Activated naive CD4-positive, alpha-beta T cell treated with anti-CD3 and anti-CD28 coated beads, Interleukin-2, amount 10 ng/mL, durations not matched to agents 7 days and 5 days (primary cell): Measurements from ENCODE around the gene AKAP7.
"Not testable (repeated sequence)": the region's sequence is repeated elsewhere in the genome, so short reads cannot be mapped to it uniquely, and the experiment has no call there.

Experiments
- CTCF ChIA-PET: fragments of 350-600 bp; sonication (Branson Sonifier 250); formaldehyde crosslinking; loops from one replicate; lab custom pipeline; 2021; ENCODE audit warnings: antibody characterized with exemption; lab: Charles Lee
- DNase-seq: peaks from one replicate; pipeline ENCODE4 v3.0.0-alpha.2; 2020
- H3K27ac Mint-ChIP-seq: one replicate; pipeline ENCODE4 v1.8.0; 2021; ENCODE audit warnings: mild to moderate bottlenecking, moderate library complexity, mixed read lengths
- H3K27me3 Mint-ChIP-seq: one replicate; pipeline ENCODE4 v1.8.0; 2021; ENCODE audit warnings: mild to moderate bottlenecking, mixed read lengths
- H3K36me3 Mint-ChIP-seq: one replicate; pipeline ENCODE4 v1.8.0; 2021; ENCODE audit warnings: mixed read lengths
- H3K4me1 Mint-ChIP-seq: one replicate; pipeline ENCODE4 v1.8.0; 2021; ENCODE audit warnings: mixed read lengths
- H3K4me3 Mint-ChIP-seq: one replicate; pipeline ENCODE4 v1.8.0; 2021; ENCODE audit warnings: mild to moderate bottlenecking, moderate library complexity, mixed read lengths
- H3K9me3 Mint-ChIP-seq: one replicate; pipeline ENCODE4 v1.8.0; 2021; ENCODE audit warnings: mixed read lengths

The AKAP7 gene

GRCh38 chr6:131286469-131287040 is 151.3 kb downstream of the AKAP7 start:
- Mint-ChIP-seq H3K9me3 (no peaks in the 10 kb centered on the region), H3K4me3 (no peak overlapping the region), H3K36me3 (peaks cover 16% of the 10 kb centered on the region), H3K27me3 (no peaks in the 10 kb centered on the region), H3K27ac (no peak overlapping the region), H3K4me1 (peaks cover 9% of the 10 kb centered on the region)
- no peak for DNase-seq
- CTCF ChIA-PET, result interaction anchor here (0.6 kb wide), 1 partner anchor 175 kb away, joined by 3 read pairs; no protein-coding TSS in a partner anchor

DNA sequence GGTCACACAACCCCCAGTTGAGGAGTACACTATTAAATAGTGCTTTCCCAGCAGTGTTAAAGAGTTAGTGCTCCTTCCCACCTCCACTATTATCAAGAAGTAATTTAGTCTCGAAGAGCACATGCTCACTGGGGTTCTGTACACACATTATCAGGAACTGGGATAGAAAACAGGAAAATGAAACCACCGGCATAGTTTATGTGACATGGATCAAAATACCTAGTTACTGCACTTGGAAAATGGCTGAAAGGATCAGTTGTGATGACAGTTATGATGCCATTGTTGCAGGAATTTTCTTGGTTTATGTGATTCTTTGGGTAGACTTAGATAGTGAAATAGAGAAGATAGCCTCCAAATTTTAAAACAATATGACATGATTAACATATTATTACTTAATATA is 152.9 kb downstream of the AKAP7 start:
- H3K9me3 Mint-ChIP-seq, result no peaks in the 10 kb centered on the region
- H3K27ac Mint-ChIP-seq, result no peak overlapping the region
- no peak for DNase-seq
- CTCF ChIA-PET, result no interaction called here
- H3K4me3 Mint-ChIP-seq, result no peak overlapping the region
- peaks cover 12% of the 10 kb centered on the region for H3K36me3 Mint-ChIP-seq
- H3K27me3 Mint-ChIP-seq, result no peaks in the 10 kb centered on the region
- H3K4me1 Mint-ChIP-seq, result peaks cover 12% of the 10 kb centered on the region

DNA sequence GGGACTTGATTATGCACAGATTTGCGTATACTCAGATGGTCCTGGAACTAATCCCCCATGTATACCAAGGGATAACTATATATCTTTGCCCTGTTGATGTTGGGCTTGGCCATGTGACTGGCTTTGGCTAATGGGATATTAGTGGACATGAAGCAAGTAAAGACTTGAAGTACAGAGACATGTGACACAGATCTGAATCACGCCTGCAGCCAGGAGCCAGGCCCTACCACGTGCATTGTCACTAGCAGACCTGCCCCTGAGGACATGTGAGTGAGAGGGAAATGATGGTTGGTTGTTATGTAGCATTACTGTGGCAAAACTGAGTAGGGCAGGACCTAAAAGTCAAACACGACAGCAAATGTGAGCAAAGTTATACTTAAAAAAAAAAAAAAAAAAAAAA is 155.7 kb downstream of the AKAP7 start:
- Mint-ChIP-seq H3K9me3 (no peaks in the 10 kb centered on the region), H3K27me3 (no peaks in the 10 kb centered on the region), H3K4me1 (peaks cover 13% of the 10 kb centered on the region), H3K27ac (no peak overlapping the region), H3K4me3 (no peak overlapping the region), H3K36me3 (peaks cover 7% of the 10 kb centered on the region)
- DNase-seq, result no peak
- CTCF ChIA-PET, result no interaction called here

- Mint-ChIP-seq H3K27me3 (no peaks in the 10 kb centered on the region), H3K27ac (no peak overlapping the region), H3K36me3 (peaks cover 7% of the 10 kb centered on the region), H3K4me3 (no peak overlapping the region), H3K4me1 (peaks cover 13% of the 10 kb centered on the region), H3K9me3 (no peaks in the 10 kb centered on the region)
- DNase-seq, result no peak
- CTCF ChIA-PET, result no interaction called here
These were observed 157.1 kb downstream of the AKAP7 start for GRCh38 chr6:131292145-131292938.

GRCh38 chr6:131293472-131293911 is 158.2 kb downstream of the AKAP7 start:
- CTCF ChIA-PET, result interaction anchor here (1.1 to 1.7 kb wide), 2 partner anchors 94 to 95 kb away, joined by 3 read pairs; no protein-coding TSS in a partner anchor
- H3K36me3 Mint-ChIP-seq, result peaks cover 7% of the 10 kb centered on the region
- no peak for DNase-seq
- H3K27me3 Mint-ChIP-seq, result no peaks in the 10 kb centered on the region
- peaks cover 13% of the 10 kb centered on the region for H3K4me1 Mint-ChIP-seq
- H3K27ac Mint-ChIP-seq, result no peak overlapping the region
- no peak overlapping the region for H3K4me3 Mint-ChIP-seq
- H3K9me3 Mint-ChIP-seq, result no peaks in the 10 kb centered on the region

DNA sequence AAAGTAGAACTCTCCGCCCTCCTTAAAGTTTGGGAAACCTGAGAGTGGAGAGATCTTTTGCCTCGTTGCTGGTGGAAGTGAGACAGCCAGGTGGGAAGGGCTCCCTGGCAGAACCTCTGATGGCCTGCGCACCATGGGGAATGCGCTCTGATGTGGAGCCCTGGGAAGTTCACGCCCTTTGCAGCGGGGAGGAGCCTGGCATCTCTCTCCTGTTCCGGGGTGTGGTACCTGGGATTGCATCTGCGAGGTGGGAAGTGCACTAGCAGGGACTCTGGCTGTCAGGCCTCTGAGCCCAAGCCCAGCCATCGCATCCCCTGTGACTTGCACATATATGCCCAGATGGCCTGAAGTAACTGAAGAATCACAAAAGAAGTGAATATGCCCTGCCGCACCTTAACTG is 159.8 kb downstream of the AKAP7 start:
- H3K27me3 Mint-ChIP-seq, result no peaks in the 10 kb centered on the region
- H3K9me3 Mint-ChIP-seq, result no peaks in the 10 kb centered on the region
- H3K4me3 Mint-ChIP-seq, result no peak overlapping the region
- H3K4me1 Mint-ChIP-seq, result peaks cover 13% of the 10 kb centered on the region
- CTCF ChIA-PET, result interaction anchor here (1.7 kb wide), 1 partner anchor 96 kb away, joined by 3 read pairs; no protein-coding TSS in a partner anchor
- H3K36me3 Mint-ChIP-seq, result peaks cover 5% of the 10 kb centered on the region
- no peak overlapping the region for H3K27ac Mint-ChIP-seq
- DNase-seq, result no peak

DNA sequence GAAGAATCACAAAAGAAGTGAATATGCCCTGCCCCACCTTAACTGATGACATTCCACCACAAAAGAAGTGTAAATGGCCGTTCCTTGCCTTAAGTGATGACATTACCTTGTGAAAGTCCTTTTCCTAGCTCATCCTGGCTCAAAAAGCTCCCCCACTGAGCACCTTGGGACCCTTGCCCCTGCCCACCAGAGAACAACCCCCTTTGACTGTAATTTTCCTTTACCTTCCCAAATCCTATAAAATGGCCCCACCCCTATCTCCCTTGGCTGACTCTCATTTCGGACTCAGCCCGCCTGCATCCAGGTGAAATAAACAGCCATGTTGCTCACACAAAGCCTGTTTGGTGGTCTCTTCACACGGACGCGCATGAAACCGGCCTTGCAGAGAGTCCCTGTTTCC is 165.6 kb downstream of the AKAP7 start:
- H3K36me3 Mint-ChIP-seq, H3K4me3 Mint-ChIP-seq, CTCF ChIA-PET, H3K4me1 Mint-ChIP-seq, H3K9me3 Mint-ChIP-seq, H3K27ac Mint-ChIP-seq, H3K27me3 Mint-ChIP-seq, DNase-seq: not testable (repeated sequence)

DNA sequence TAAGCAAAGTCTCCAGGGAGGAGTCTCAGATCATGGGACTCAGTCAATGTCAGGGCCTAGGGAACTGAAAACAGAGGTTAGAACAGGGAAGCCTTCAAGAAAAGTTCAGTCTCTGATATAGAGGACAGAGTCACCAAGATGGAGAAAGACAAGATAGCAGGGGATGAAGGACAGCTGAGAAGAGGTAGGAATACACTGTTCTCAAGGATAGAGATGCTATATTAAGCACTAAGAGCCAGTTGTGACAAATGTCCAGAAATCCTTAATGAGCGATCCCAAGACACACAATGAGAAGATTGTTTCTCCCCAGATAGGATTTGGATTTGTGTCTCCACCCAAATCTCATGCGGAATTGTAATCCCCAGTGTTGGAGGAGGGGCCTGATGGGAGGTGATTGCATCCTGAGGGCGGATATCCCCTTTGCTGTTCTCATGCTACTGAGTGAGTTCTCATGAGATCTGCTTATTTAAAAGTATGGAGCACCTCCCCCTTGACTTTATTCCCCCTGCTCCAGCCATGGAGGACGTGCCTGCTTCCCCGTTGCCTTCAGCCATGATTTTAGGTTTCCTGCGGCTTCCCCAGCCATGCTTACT is 168.2 kb downstream of the AKAP7 start:
- CTCF ChIA-PET, result no interaction called here
- H3K4me3 Mint-ChIP-seq, result no peak overlapping the region

GRCh38 chr6:131305037-131305850 is 170.0 kb downstream of the AKAP7 start:
- H3K27ac Mint-ChIP-seq, result no peak overlapping the region

More for the DNA sequence above, 168.2 kb downstream of the AKAP7 start:
- H3K36me3 Mint-ChIP-seq, result no peaks in the 10 kb centered on the region
- H3K27ac Mint-ChIP-seq, result no peak overlapping the region
- no peaks in the 10 kb centered on the region for H3K27me3 Mint-ChIP-seq
- H3K9me3 Mint-ChIP-seq, result no peaks in the 10 kb centered on the region
- no peaks in the 10 kb centered on the region for H3K4me1 Mint-ChIP-seq
- no peak for DNase-seq

DNA sequence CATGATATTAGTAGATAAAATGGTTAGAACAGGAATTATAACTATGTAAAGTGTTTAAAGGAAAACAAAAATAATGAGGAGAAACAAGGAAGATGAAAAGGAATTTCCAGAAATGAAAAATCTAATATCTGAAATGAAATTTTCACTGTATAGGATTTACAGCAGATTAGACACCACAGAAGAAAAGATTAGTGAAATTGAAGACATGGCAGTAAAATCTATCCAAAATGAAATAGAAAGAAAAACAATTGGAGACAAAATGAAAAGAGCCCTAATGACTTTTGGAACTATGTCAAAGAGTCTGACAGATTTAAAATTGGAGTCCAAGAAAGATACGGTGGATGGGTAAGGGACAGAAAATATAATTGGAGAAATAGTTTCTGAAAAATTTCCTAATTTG is 174.2 kb downstream of the AKAP7 start:
- Mint-ChIP-seq H3K9me3 (peaks cover 14% of the 10 kb centered on the region), H3K4me1 (no peaks in the 10 kb centered on the region), H3K27me3 (no peaks in the 10 kb centered on the region), H3K36me3 (peaks cover 7% of the 10 kb centered on the region), H3K27ac (no peak overlapping the region), H3K4me3 (no peak overlapping the region)
- CTCF ChIA-PET, result no interaction called here
- DNase-seq, result no peak

More at GRCh38 chr6:131305037-131305850, 170.0 kb downstream of the AKAP7 start:
- peaks cover 7% of the 10 kb centered on the region for H3K36me3 Mint-ChIP-seq
- no peaks in the 10 kb centered on the region for H3K4me1 Mint-ChIP-seq
- CTCF ChIA-PET, result interaction anchor here (1.1 kb wide), 1 partner anchor 227 kb away, joined by 3 read pairs; no protein-coding TSS in a partner anchor
- no peak overlapping the region for H3K4me3 Mint-ChIP-seq
- H3K9me3 Mint-ChIP-seq, result peaks cover 12% of the 10 kb centered on the region
- no peaks in the 10 kb centered on the region for H3K27me3 Mint-ChIP-seq
- no peak for DNase-seq

DNA sequence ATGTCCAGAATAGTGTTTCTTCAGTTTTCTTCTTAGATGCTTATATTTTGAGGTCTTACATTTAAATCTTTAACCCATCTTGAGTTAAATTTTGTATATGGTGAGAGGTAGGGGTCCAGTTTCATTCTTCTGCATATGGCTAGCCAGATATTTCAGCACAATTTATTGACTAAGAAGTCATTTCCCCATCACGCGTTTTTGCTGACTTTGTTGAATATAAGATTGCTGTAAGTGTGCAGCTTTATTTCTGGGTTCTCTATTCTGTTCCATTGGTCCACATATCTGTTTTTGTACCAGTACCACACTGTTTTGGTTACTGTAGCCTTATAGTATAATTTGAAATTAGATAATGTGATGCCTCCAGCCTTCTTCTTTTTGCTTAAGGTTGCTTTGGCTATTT is 179.6 kb downstream of the AKAP7 start:
- Mint-ChIP-seq H3K27ac (no peak overlapping the region), H3K4me1 (peaks cover 4% of the 10 kb centered on the region), H3K36me3 (peaks cover 5% of the 10 kb centered on the region), H3K4me3 (no peak overlapping the region), H3K27me3 (no peaks in the 10 kb centered on the region), H3K9me3 (peaks cover 10% of the 10 kb centered on the region)
- CTCF ChIA-PET, result no interaction called here
- no peak for DNase-seq

GRCh38 chr6:131316654-131317053 is 181.4 kb downstream of the AKAP7 start:
- no peak for DNase-seq
- Mint-ChIP-seq H3K27ac (no peak overlapping the region), H3K36me3 (peaks cover 4% of the 10 kb centered on the region), H3K4me3 (no peak overlapping the region), H3K4me1 (peaks cover 4% of the 10 kb centered on the region), H3K9me3 (peaks cover 8% of the 10 kb centered on the region), H3K27me3 (no peaks in the 10 kb centered on the region)
- CTCF ChIA-PET, result no interaction called here

GRCh38 chr6:131317516-131317915 is 182.2 kb downstream of the AKAP7 start:
- no peaks in the 10 kb centered on the region for H3K27me3 Mint-ChIP-seq
- H3K36me3 Mint-ChIP-seq, result peaks cover 4% of the 10 kb centered on the region
- H3K4me1 Mint-ChIP-seq, result peaks cover 4% of the 10 kb centered on the region
- H3K4me3 Mint-ChIP-seq, result no peak overlapping the region
- no peak overlapping the region for H3K27ac Mint-ChIP-seq
- peaks cover 8% of the 10 kb centered on the region for H3K9me3 Mint-ChIP-seq
- DNase-seq, result no peak
- CTCF ChIA-PET, result no interaction called here

GRCh38 chr6:131321589-131321988 is 186.3 kb downstream of the AKAP7 start:
- H3K27ac Mint-ChIP-seq, result no peak overlapping the region
- CTCF ChIA-PET, result no interaction called here
- H3K27me3 Mint-ChIP-seq, result no peaks in the 10 kb centered on the region
- H3K4me3 Mint-ChIP-seq, result no peak overlapping the region
- H3K9me3 Mint-ChIP-seq, result peaks cover 3% of the 10 kb centered on the region
- DNase-seq, result no peak
- peaks cover 2% of the 10 kb centered on the region for H3K36me3 Mint-ChIP-seq
- H3K4me1 Mint-ChIP-seq, result peaks cover 2% of the 10 kb centered on the region
